Endothelial cell (in vitro differentiated cells): ENCODE measurements around the gene ITCH. TPM values are rescaled to one million over a fixed set of nuclear protein-coding genes. Genes with fewer than 3 reads are reported as not detected.
A peak's percentile ranks its signal among the peaks of the same experiment; 100 is the strongest.

Source experiments
- DNase-seq: peaks from one replicate; pipeline ENCODE4 v3.0.0; 2021; ENCODE audit warnings: low spot score
- H3K27ac Mint-ChIP-seq: one replicate; pipeline ENCODE4 v1.8.0; 2021; ENCODE audit warnings: mixed read lengths, inconsistent platforms; ENCODE audit not compliant: unreplicated experiment
- H3K27me3 Mint-ChIP-seq: one replicate; pipeline ENCODE4 v1.8.0; 2021; ENCODE audit warnings: mild to moderate bottlenecking, moderate library complexity, mixed read lengths, inconsistent platforms; ENCODE audit not compliant: unreplicated experiment
- H3K36me3 Mint-ChIP-seq: one replicate; pipeline ENCODE4 v1.8.0; 2021; ENCODE audit warnings: mild to moderate bottlenecking, low read depth, mixed read lengths, inconsistent platforms; ENCODE audit not compliant: unreplicated experiment
- H3K4me1 Mint-ChIP-seq: one replicate; pipeline ENCODE4 v1.8.0; 2021; ENCODE audit warnings: mild to moderate bottlenecking, mixed read lengths, inconsistent platforms; ENCODE audit not compliant: unreplicated experiment
- H3K4me3 Mint-ChIP-seq: one replicate; pipeline ENCODE4 v1.8.0; 2021; ENCODE audit warnings: mild to moderate bottlenecking, mixed read lengths, inconsistent platforms; ENCODE audit not compliant: unreplicated experiment
- H3K9me3 Mint-ChIP-seq: one replicate; pipeline ENCODE4 v1.8.0; 2021; ENCODE audit warnings: mixed read lengths, inconsistent platforms; ENCODE audit not compliant: unreplicated experiment
- total RNA-seq: library from RNA; stranded (reverse); fragmentation: NEBNext Ultra II Directional; extraction: Animal tissue kit (Norgen Biotek cat#: 25700); gene quantifications from one replicate; pipeline ENCODE4 v1.2.1, GENCODE V29; 2021; ENCODE audit not compliant: unreplicated experiment
- TF ChIP-seq, protein P1 (sequence below): fragments of 200-600 bp; sonication (generic); IDR thresholded peaks from one replicate; pipeline ENCODE4 v1.5.0; 2021; ENCODE audit warnings: antibody characterized with exemption; ENCODE audit not compliant: unreplicated experiment

The ITCH gene
- total RNA-seq, 1 donor from 2014 or later = 46.8 TPM

DNA sequence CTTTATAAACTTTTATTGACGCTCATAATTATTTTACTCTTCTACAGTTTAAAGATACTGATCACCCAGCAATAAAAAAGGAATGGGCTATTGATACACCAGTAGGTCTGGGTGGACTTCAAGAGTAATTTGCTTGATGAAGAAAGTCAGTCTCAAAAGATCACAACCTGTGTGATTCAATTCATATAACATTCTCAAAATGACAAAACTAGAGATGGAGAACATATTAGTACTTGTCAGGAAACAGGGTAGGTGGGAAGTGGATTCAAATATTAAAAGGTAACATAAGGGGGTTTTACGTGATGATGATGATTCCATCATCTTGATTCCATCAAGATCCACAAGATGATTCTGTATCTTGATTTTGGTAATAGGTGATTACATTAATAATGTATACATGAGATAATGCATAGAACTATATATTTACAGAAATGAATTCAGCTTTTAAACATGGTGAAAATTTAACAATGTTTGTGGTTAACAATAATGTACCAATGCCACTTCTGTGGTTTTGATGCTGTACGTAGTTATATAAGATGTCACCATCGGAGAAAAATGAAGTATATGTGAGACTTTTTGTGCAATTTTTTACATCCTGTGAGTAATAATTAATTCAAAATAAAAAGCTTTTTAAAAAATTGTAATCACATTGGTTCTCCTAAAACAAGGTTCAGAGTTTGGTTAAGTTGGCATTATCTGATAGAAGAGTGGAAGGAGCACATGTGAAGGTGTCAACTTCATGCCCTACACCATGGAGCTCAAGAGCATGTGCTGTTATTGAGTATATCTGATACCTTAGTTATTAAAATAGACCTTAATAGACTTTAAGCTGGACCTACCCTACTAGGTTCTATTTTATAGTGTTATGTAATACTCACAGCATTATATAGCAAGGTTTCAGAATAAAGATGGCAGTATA, 86.9 kb downstream of the ITCH start:
- DNase-seq = no peak

GRCh38 chr20:34452281-34452982, 89.4 kb downstream of the ITCH start:
- DNase-seq = no peak
- Mint-ChIP-seq H3K27ac (no peak overlapping the region), H3K4me1 (no peaks in the 10 kb centered on the region), H3K27me3 (no peaks in the 10 kb centered on the region), H3K4me3 (no peak overlapping the region), H3K9me3 (no peaks in the 10 kb centered on the region), H3K36me3 (peaks cover 16% of the 10 kb centered on the region)
- TF ChIP-seq, protein P1, sequence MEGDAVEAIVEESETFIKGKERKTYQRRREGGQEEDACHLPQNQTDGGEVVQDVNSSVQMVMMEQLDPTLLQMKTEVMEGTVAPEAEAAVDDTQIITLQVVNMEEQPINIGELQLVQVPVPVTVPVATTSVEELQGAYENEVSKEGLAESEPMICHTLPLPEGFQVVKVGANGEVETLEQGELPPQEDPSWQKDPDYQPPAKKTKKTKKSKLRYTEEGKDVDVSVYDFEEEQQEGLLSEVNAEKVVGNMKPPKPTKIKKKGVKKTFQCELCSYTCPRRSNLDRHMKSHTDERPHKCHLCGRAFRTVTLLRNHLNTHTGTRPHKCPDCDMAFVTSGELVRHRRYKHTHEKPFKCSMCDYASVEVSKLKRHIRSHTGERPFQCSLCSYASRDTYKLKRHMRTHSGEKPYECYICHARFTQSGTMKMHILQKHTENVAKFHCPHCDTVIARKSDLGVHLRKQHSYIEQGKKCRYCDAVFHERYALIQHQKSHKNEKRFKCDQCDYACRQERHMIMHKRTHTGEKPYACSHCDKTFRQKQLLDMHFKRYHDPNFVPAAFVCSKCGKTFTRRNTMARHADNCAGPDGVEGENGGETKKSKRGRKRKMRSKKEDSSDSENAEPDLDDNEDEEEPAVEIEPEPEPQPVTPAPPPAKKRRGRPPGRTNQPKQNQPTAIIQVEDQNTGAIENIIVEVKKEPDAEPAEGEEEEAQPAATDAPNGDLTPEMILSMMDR = no peak

More for the DNA sequence above, 86.9 kb downstream of the ITCH start:
- H3K4me3 Mint-ChIP-seq = no peak overlapping the region
- H3K4me1 Mint-ChIP-seq = no peaks in the 10 kb centered on the region
- H3K36me3 Mint-ChIP-seq = peaks cover 27% of the 10 kb centered on the region
- H3K27me3 Mint-ChIP-seq = no peaks in the 10 kb centered on the region
- H3K9me3 Mint-ChIP-seq = no peaks in the 10 kb centered on the region
- TF ChIP-seq, protein P1 = no peak
- H3K27ac Mint-ChIP-seq = no peak overlapping the region

DNA sequence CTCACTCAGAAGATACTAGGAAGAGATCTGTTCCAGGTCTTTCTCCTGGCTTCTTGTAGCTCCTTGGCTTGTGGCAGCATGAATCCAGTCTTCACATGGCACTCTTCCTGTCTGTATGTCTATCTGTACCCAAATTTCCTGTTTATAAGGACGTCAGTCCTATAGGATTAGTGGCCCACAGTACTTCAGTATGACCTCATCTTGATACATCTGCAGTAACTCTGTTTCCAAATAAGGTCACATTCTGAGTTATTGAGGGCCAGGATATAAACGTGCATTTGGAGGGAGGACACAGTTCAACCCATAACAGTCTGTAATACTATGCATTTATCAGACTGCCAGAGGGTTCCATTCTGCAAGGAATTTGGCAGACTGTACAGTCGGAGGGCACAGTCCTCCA, 95.6 kb downstream of the ITCH start:
- Mint-ChIP-seq H3K27me3 (no peaks in the 10 kb centered on the region), H3K9me3 (no peaks in the 10 kb centered on the region), H3K36me3 (peaks cover 4% of the 10 kb centered on the region), H3K27ac (peak overlapping the region; percentile 87), H3K4me1 (peaks cover 5% of the 10 kb centered on the region), H3K4me3 (no peak overlapping the region)
- TF ChIP-seq, protein P1 = no peak
- DNase-seq = no peak

DNA sequence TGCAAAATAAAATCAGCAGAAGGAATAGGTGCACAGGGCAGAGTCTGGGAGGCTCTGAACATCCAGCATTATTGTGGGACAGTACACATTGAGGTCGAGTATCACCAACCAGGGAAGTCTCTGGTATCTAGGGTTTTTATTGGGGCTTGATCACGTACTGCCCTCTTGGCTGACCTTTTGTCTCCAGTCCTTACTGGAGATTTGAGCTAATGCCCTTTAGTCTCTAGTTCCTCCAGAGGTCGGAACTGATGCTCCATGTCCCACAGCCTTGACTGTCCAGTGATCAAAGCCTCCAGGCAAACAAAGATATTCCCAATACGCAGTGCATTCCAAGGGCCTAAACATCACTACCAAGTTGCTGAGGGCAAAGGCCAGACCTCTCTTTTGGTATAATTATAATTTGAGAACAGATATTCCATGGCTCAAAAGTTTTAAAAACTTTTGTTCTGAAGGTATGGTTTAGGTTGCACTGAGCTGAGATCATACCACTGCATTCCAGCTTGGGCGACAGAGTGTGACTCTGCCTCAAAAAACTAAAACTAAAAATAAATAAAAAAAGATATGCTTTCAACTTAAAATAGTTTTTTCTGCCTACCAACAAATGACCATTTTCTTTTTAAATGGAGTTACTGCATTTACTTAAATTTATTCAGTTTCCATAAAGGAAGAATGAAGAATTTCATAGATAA, 96.3 kb downstream of the ITCH start:
- H3K4me3 Mint-ChIP-seq = no peak overlapping the region
- TF ChIP-seq, protein P1 = no peak
- peaks cover 5% of the 10 kb centered on the region for H3K4me1 Mint-ChIP-seq
- H3K27ac Mint-ChIP-seq = peak overlapping the region; percentile 75
- DNase-seq = no peak
- H3K27me3 Mint-ChIP-seq = no peaks in the 10 kb centered on the region
- H3K9me3 Mint-ChIP-seq = no peaks in the 10 kb centered on the region
- peaks cover 6% of the 10 kb centered on the region for H3K36me3 Mint-ChIP-seq
